CD4-positive, alpha-beta T cell (primary cell): ENCODE measurements around the gene ABCA13. TPM values are rescaled to one million over a fixed set of nuclear protein-coding genes. Genes with fewer than 3 reads are reported as not detected.

ENCODE experiments used
- ATAC-seq: fragments of 200-7000 bp; cut with Tn5 transposase; one replicate; pipeline ENCODE4 v1.10.0; 2022; ENCODE audit warnings: mild to moderate bottlenecking; ENCODE audit not compliant: poor library complexity
- CTCF ChIA-PET: fragments of 350-600 bp; sonication (Branson Sonifier 250); formaldehyde crosslinking; loops from one replicate; lab custom pipeline; 2021; ENCODE audit warnings: antibody characterized with exemption, inconsistent platforms; lab: Charles Lee
- POLR2A ChIA-PET: fragments of 350-600 bp; sonication (Branson Sonifier 250); formaldehyde crosslinking; loops from one replicate; lab custom pipeline; 2021; ENCODE audit warnings: antibody characterized with exemption, inconsistent platforms; lab: Charles Lee
- DNase-seq, 14 experiments: peaks; one replicate each; pipeline ENCODE4 v3.0.0-alpha.2; 2013 to 2020; ENCODE audit warnings: mixed read lengths in 2 of 14
- H3K27ac ChIP-seq, 2 donors: one replicate each; pipeline versions ENCODE4 v1.5.1 to v1.7.0; 2013; ENCODE audit warnings: low read length in 2 of 2, low read depth in 1 of 2, mild to moderate bottlenecking in 1 of 2
- H3K27me3 ChIP-seq, 2 experiments: 1 replicate in 1 of 2; 2 replicates in 1 of 2; pipeline versions ENCODE4 v1.6.1 to v1.7.0; 2013; ENCODE audit warnings: low read length in 2 of 2, control low read depth in 1 of 2, mild to moderate bottlenecking in 1 of 2, moderate library complexity in 1 of 2; ENCODE audit not compliant: insufficient read depth in 2 of 2, control insufficient read depth in 1 of 2
- H3K36me3 ChIP-seq: one replicate; pipeline ENCODE4 v1.6.1; 2013; ENCODE audit warnings: low read length, control low read depth; ENCODE audit not compliant: insufficient read depth
- H3K4me1 ChIP-seq: one replicate; pipeline ENCODE4 v1.6.1; 2013; ENCODE audit warnings: low read length, control low read depth; ENCODE audit not compliant: insufficient read depth
- H3K4me3 ChIP-seq: one replicate; pipeline ENCODE4 v1.5.1; 2013; ENCODE audit warnings: mild to moderate bottlenecking, low read length, moderate library complexity
- H3K9me3 ChIP-seq, 2 experiments: 1 replicate in 1 of 2; 2 replicates in 1 of 2; pipeline versions ENCODE4 v1.6.1 to v1.7.0; 2013; ENCODE audit warnings: low read length in 2 of 2, mild to moderate bottlenecking in 2 of 2, control low read depth in 1 of 2, moderate library complexity in 1 of 2; ENCODE audit not compliant: control insufficient read depth in 1 of 2, insufficient read depth in 1 of 2
- H3K27ac Mint-ChIP-seq: one replicate; pipeline ENCODE4 v1.8.0; 2020; ENCODE audit warnings: mixed read lengths
- H3K27me3 Mint-ChIP-seq: one replicate; pipeline ENCODE4 v1.8.0; 2021; ENCODE audit warnings: mixed read lengths
- H3K36me3 Mint-ChIP-seq: one replicate; pipeline ENCODE4 v1.8.0; 2021; ENCODE audit warnings: low read depth, mixed read lengths
- H3K4me1 Mint-ChIP-seq: one replicate; pipeline ENCODE4 v1.8.0; 2021; ENCODE audit warnings: low read depth, mixed read lengths
- H3K4me3 Mint-ChIP-seq: one replicate; pipeline ENCODE4 v1.8.0; 2020; ENCODE audit warnings: mild to moderate bottlenecking, mixed read lengths
- H3K9me3 Mint-ChIP-seq: one replicate; pipeline ENCODE4 v1.8.0; 2020; ENCODE audit warnings: mixed read lengths
- intact Hi-C, 2 experiments: fragments of 100-400 bp; cut with DNase I in 1 of 2; cut with micrococcal nuclease in 1 of 2; formaldehyde crosslinking; loops; one replicate each; pipeline versions ENCODE4 v1.15.1 to v1.9.0; 2023 to 2025; cut with DNase I, micrococcal nuclease
- total RNA-seq, 174 experiments: library from RNA in 2 of 174; stranded (reverse) in 2 of 174; gene quantifications; one replicate each; pipeline ENCODE4 v1.2.3 and lab custom pipeline; 2021 to 2026
- TF ChIP-seq, protein P1 (sequence below): fragments of 200-600 bp; IDR thresholded peaks from one replicate; pipeline ENCODE4 v1.8.0; 2022; ENCODE audit warnings: antibody characterized with exemption, mild to moderate bottlenecking

ABCA13 gene
- total RNA-seq, 2 experiments from 2014 or later, result not detected

DNA sequence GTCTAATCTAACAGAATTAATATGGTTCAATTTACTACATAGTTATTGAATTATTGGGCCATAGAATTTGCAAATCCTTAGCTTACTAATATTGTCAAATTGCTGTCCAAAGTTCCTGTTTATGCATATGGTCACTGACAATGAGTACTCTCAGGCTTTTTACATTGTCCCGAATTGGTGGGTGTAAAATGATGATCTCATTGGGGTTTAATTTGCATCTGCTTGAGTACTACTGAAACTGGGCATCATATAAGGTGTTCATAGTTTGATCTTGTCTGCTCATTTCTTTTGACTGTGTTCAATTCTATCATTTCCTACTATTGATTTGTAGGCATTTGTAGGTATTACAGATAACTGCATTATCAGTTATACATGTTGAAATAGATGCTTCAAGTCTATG lies 12.7 kb downstream of the ABCA13 start:
- CTCF ChIA-PET, result no interaction called here
- ATAC-seq, result no peak
- no peaks in the 10 kb centered on the region for H3K36me3 Mint-ChIP-seq

DNA sequence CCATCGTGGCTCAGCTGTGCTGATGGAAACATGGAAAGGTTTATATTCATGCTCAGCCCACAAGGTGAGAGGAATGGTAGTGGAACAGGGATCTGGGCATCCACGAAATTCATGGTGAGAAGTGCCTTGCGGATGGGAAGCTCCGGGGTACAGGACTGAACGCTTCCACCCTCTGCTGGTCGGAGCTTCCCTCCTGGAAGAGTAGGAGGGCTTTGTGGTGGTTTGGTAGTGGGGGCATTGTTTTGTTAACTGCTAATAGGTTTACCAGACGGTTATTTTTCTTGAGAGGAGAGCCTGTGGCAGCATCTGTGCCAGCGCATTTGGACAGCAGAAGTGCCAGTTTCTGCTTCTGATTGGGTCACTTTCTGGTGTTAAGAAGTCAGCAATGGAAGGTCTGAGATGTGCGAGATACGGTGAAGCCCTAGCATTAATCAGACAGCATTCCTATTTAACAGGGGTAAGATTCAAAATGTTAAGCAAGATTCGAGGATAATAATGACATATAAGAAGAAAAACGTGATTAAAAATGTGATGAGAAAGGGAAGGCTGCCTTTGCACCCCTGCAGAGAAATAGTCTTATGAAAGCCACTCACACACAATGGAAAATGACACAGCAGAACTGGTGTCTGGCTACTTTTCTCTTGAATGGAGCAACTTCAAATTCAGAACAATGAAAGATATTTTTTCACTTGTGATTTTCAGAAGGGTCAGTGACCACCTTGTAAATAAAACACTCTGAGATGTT lies 17.7 kb downstream of the ABCA13 start:
- ATAC-seq, result no peak
- Mint-ChIP-seq H3K4me1 (no peaks in the 10 kb centered on the region), H3K4me3 (no peak overlapping the region), H3K27ac (no peak overlapping the region), H3K36me3 (no peaks in the 10 kb centered on the region), H3K27me3 (no peaks in the 10 kb centered on the region), H3K9me3 (peaks cover 2% of the 10 kb centered on the region)
- Histone ChIP-seq H3K4me1 (no peaks in the 10 kb centered on the region), H3K4me3 (no peak overlapping the region), H3K27ac (no peak overlapping the region), H3K27me3 (peaks cover 0 to 5% of the 10 kb centered on the region in 2 experiments), H3K36me3 (no peaks in the 10 kb centered on the region), H3K9me3 (peaks cover 0 to 6% of the 10 kb centered on the region in 2 experiments)
- ChIA-PET CTCF (no interaction called here), POLR2A (no interaction called here)
- intact Hi-C loops, result no loop called here
- TF ChIP-seq, protein P1, sequence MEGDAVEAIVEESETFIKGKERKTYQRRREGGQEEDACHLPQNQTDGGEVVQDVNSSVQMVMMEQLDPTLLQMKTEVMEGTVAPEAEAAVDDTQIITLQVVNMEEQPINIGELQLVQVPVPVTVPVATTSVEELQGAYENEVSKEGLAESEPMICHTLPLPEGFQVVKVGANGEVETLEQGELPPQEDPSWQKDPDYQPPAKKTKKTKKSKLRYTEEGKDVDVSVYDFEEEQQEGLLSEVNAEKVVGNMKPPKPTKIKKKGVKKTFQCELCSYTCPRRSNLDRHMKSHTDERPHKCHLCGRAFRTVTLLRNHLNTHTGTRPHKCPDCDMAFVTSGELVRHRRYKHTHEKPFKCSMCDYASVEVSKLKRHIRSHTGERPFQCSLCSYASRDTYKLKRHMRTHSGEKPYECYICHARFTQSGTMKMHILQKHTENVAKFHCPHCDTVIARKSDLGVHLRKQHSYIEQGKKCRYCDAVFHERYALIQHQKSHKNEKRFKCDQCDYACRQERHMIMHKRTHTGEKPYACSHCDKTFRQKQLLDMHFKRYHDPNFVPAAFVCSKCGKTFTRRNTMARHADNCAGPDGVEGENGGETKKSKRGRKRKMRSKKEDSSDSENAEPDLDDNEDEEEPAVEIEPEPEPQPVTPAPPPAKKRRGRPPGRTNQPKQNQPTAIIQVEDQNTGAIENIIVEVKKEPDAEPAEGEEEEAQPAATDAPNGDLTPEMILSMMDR, result no peak
- no peak for DNase-seq

More for the DNA sequence above, 12.7 kb downstream of the ABCA13 start:
- no peaks in the 10 kb centered on the region for H3K4me1 Mint-ChIP-seq
- H3K9me3 Mint-ChIP-seq, result peaks cover 2% of the 10 kb centered on the region
- H3K9me3 ChIP-seq, result peaks cover 0 to 6% of the 10 kb centered on the region in 2 experiments
- POLR2A ChIA-PET, result no interaction called here
- DNase-seq, result no peak
- no peak overlapping the region for H3K4me3 ChIP-seq
- H3K27ac ChIP-seq, result no peak overlapping the region
- no peaks in the 10 kb centered on the region for H3K36me3 ChIP-seq
- H3K27ac Mint-ChIP-seq, result no peak overlapping the region
- no peak overlapping the region for H3K4me3 Mint-ChIP-seq
- peaks cover 0 to 5% of the 10 kb centered on the region in 2 experiments for H3K27me3 ChIP-seq
- TF ChIP-seq, protein P1, result no peak
- no peaks in the 10 kb centered on the region for H3K27me3 Mint-ChIP-seq
- H3K4me1 ChIP-seq, result no peaks in the 10 kb centered on the region
- intact Hi-C loops, result no loop called here

DNA sequence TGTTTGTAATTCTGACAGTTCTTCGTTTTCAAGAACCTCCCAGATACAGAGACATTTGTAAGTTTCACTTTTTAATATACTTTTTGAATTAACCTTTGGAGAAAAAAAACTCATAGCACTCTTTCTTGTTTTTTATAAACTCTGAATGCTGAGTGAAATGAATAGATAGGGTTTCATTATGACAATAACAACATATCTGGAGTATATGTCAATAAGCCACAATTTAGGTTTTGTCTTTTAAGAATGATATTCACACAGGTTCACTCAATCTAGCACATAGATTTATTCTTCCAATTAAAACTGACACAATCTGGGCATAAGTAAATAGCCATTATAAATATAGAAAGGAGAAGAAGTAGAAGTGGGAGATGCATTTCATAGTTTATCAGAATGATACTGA lies 21.7 kb downstream of the ABCA13 start:
- CTCF ChIA-PET, result no interaction called here
- Mint-ChIP-seq H3K9me3 (no peaks in the 10 kb centered on the region), H3K36me3 (no peaks in the 10 kb centered on the region), H3K4me3 (no peak overlapping the region), H3K27me3 (no peaks in the 10 kb centered on the region), H3K27ac (no peak overlapping the region), H3K4me1 (no peaks in the 10 kb centered on the region)
- H3K27me3 ChIP-seq, result peaks cover 2 to 5% of the 10 kb centered on the region in 2 experiments
- H3K36me3 ChIP-seq, result no peaks in the 10 kb centered on the region
- H3K4me3 ChIP-seq, result no peak overlapping the region
- ATAC-seq, result no peak
- no peaks in the 10 kb centered on the region for H3K4me1 ChIP-seq
- POLR2A ChIA-PET, result no interaction called here
- no peaks in the 10 kb centered on the region for H3K9me3 ChIP-seq
- intact Hi-C loops, result no loop called here
- H3K27ac ChIP-seq, result no peak overlapping the region
- TF ChIP-seq, protein P1, result no peak
- DNase-seq, result no peak
